ENCODE data around the gene PTPRK. TPM values are rescaled to one million over a fixed set of nuclear protein-coding genes. Genes with fewer than 3 reads are reported as not detected.

Gene PTPRK
- total and polyA plus RNA-seq, 4 donors: 12.1 to 61.2 (median 29.1) TPM

- H3K27ac ChIP-seq (ENCODE audit: low read depth in 1 of 2, low read length in 2 of 2): peak overlapping the region; percentile 36 to 92
- H3K9ac ChIP-seq (ENCODE audit: low read depth in 1 of 2, low read length in 2 of 2): no peak overlapping the region
- no peaks in the 10 kb centered on the region for H3K9me3 ChIP-seq (ENCODE audit: control insufficient read depth in 4 of 4, low read length in 3 of 4)
- H3K27me3 ChIP-seq (ENCODE audit: control insufficient read depth in 4 of 4, insufficient read depth in 4 of 4, low read length in 3 of 4): no peaks in the 10 kb centered on the region
- no peak overlapping the region for H3K4me3 ChIP-seq (ENCODE audit: low read depth in 1 of 3, low read length in 3 of 3)
- no peaks in the 10 kb centered on the region for H3K36me3 ChIP-seq (ENCODE audit: control insufficient read depth in 4 of 4, insufficient read depth in 3 of 4, low read depth in 1 of 4, low read length in 3 of 4)
- TF ChIP-seq YY1 (IDR thresholded peaks at IDR 0.05): no peak
- no peak for TF ChIP-seq ZBTB33 (IDR thresholded peaks at IDR 0.05)
- no peak for TF ChIP-seq HNF4G (IDR thresholded peaks at IDR 0.05)
- no peak for TF ChIP-seq EGR1 (IDR thresholded peaks at IDR 0.05; ENCODE audit: low read depth in 2 of 2)
- TF ChIP-seq TAF1 (conservative IDR thresholded peaks at IDR 0.05): no peak
- no peak for TF ChIP-seq RXRA (IDR thresholded peaks at IDR 0.05)
- no peak for TF ChIP-seq GABPA (IDR thresholded peaks at IDR 0.05 in 1 of 2, conservative IDR thresholded peaks at IDR 0.05 in 1 of 2)
- no peak for TF ChIP-seq ATF3 (IDR thresholded peaks at IDR 0.05)
- no peak for TF ChIP-seq CTCF (IDR thresholded peaks at IDR 0.05; ENCODE audit: low read depth, low read length, missing input control)
- TF ChIP-seq NR2F2 (IDR thresholded peaks at IDR 0.05): no peak
- TF ChIP-seq RAD21 (IDR thresholded peaks at IDR 0.05): no peak
- H3K4me1 ChIP-seq (ENCODE audit: control insufficient read depth in 4 of 4, insufficient read depth in 4 of 4, low read length in 3 of 4): peaks cover 11 to 61% (median 34%) of the 10 kb centered on the region in 4 donors
- no peak for DNase-seq (ENCODE audit: low spot score)
- 79% methylated on average over 15 of the region's 15 CpGs for WGBS
These were observed 11.7 kb downstream of the PTPRK start for GRCh38 chr6:128508588-128509296.

- peaks cover 10 to 66% (median 38%) of the 10 kb centered on the region in 4 donors for H3K4me1 ChIP-seq (ENCODE audit: control insufficient read depth in 4 of 4, insufficient read depth in 4 of 4, low read length in 3 of 4)
- peak overlapping the region; percentile 87 to 92 for H3K27ac ChIP-seq (ENCODE audit: low read depth in 1 of 2, low read length in 2 of 2)
- H3K9me3 ChIP-seq (ENCODE audit: control insufficient read depth in 4 of 4, low read length in 3 of 4): no peaks in the 10 kb centered on the region
- no peak for DNase-seq (ENCODE audit: low spot score)
- peak overlapping the region in 1 of 3 donors; percentile 34 for H3K4me3 ChIP-seq (ENCODE audit: low read depth in 1 of 3, low read length in 3 of 3)
- WGBS: 34% methylated on average over 5 of the region's 5 CpGs
- H3K9ac ChIP-seq (ENCODE audit: low read depth in 1 of 2, low read length in 2 of 2): peak overlapping the region; percentile 29 to 36
- no peaks in the 10 kb centered on the region for H3K36me3 ChIP-seq (ENCODE audit: control insufficient read depth in 4 of 4, insufficient read depth in 3 of 4, low read depth in 1 of 4, low read length in 3 of 4)
- H3K27me3 ChIP-seq (ENCODE audit: control insufficient read depth in 4 of 4, insufficient read depth in 4 of 4, low read length in 3 of 4): no peaks in the 10 kb centered on the region
- TF ChIP-seq HNF4A (conservative IDR thresholded peaks at IDR 0.05): peak; percentile 92 to 95
- TF ChIP-seq NR2F2 (IDR thresholded peaks at IDR 0.05): no peak
- peak in 1 of 2 donors; percentile 27 for TF ChIP-seq EGR1 (IDR thresholded peaks at IDR 0.05; ENCODE audit: low read depth in 2 of 2)
- TF ChIP-seq FOXA2 (IDR thresholded peaks at IDR 0.05): peak; percentile 71
- TF ChIP-seq GABPA (IDR thresholded peaks at IDR 0.05 in 1 of 2, conservative IDR thresholded peaks at IDR 0.05 in 1 of 2): no peak
- peak; percentile 50 for TF ChIP-seq FOXA1 (IDR thresholded peaks at IDR 0.05)
- peak; percentile 34 to 44 for TF ChIP-seq RAD21 (IDR thresholded peaks at IDR 0.05)
- peak; percentile 90 for TF ChIP-seq SP1 (IDR thresholded peaks at IDR 0.05)
- no peak for TF ChIP-seq CTCF (IDR thresholded peaks at IDR 0.05; ENCODE audit: low read depth, low read length, missing input control)
- peak; percentile 62 to 68 for TF ChIP-seq RXRA (IDR thresholded peaks at IDR 0.05)
- no peak for TF ChIP-seq ATF3 (IDR thresholded peaks at IDR 0.05)
- peak; percentile 44 to 50 for TF ChIP-seq JUND (IDR thresholded peaks at IDR 0.05)
- peak; percentile 85 for TF ChIP-seq HNF4G (IDR thresholded peaks at IDR 0.05)
- TF ChIP-seq TAF1 (conservative IDR thresholded peaks at IDR 0.05): peak; percentile 18
- TF ChIP-seq REST (IDR thresholded peaks at IDR 0.05): peak; percentile 71
- TF ChIP-seq YY1 (IDR thresholded peaks at IDR 0.05): peak; percentile 46
These were observed 12.8 kb downstream of the PTPRK start for GRCh38 chr6:128507337-128508310.

Data from liver (tissue), 9 donors.